Stimulated activated CD8-positive, alpha-beta memory T cell treated with anti-CD3 and anti-CD28 coated beads, Interleukin-7, amount 100 ng/mL, for 24 hours (primary cell): ENCODE measurements around the gene TRAF6.

Experiments used
- DNase-seq: peaks from one replicate; pipeline ENCODE4 v3.0.0-alpha.2; 2020; ENCODE audit warnings: low read depth

The TRAF6 gene

DNA sequence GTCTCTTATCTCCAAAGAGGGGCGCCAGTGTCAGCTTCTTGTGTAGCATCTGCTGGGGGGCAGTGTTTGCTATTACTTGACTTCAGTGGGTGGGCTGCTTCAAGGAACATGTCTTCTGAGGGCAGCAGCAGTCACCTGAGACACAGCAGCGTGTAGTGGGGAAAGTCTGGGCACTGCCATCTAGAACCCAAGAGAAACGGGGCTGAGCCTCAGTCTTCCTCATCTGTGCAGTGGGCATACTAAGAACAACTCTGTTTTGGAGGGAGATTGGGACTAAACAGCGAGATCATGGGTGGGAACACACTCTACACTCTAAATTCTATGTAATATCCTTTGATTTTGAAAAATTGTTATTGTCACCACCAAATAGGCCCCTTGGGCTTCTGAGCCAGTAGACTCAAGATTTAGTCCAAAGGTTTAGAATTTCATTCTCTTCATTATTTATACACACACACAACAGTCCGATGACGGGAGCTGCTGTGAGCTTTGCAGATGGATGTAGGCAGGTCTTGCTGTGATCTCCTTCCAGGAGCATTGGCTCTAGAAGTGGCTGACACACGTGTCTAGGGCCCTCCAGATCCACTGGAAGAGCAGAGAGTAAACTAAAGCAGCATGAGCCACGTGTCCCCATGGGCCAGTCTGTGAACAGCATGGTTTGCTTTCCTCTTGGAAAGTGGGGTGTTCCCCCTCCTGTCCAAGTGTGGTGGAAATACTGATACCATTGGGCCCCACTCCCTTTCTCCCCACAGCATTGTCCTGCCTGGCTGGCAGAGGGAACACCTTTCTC is 51.8 kb downstream of the TRAF6 start:
- DNase-seq, result no peak

DNA sequence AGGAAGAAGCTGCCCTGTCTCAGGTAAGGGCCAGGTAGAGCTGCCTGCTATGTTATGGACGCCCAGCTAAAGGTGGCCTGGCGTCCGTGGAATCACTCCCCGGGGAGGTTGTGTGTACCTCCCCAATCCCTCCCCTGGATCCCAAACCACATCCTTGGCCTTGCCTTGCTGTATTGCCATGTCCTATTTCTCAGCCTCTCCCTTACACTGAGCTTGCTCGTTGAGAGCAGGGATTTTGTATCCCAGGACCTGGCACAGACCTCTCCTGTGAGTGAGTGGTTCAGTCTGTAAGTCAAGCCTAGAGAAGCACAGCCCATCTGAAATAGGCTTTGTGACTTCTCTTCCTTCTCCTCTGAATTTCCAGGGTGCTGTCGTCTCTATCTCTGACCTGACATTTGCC is 53.9 kb downstream of the TRAF6 start:
- no peak for DNase-seq

- DNase-seq, result no peak
Measured at GRCh38 chr11:36455658-36456111, 54.4 kb downstream of the TRAF6 start.

DNA sequence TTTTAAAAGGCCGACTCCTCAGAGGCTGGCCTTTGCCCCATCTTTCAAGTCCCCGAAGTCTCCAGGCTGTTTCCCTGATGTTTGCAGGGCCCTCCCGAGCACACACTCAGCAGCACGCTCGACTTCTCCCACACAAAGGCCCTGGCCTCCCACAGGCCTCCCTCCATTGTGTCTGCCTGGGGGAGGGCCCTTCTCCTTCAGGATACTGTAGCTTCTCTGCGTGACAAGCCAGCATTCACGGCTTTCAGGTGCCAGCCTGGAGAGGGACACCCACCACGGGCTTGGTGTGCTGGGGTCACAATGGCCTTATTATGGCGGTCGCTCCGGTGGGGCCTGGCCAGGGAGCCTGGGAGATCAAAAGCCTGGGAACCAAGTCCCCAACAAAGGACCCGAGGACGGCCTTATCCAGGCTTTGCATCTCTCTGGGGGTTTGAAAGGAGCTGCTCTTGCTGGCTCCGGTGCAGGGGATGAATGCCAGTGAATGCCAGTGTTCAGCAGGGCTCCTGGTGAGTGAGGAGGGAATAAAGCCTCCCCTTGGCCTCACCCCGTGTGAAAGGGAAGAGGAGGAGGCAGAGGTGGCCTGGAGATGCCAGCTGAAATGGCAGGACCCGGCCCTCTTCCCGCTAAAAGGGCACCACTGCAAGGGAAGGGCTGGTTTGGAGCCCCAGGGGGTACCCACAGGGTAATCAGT is 55.0 kb downstream of the TRAF6 start:
- DNase-seq, result no peak

GRCh38 chr11:36454551-36454940 is 55.5 kb downstream of the TRAF6 start:
- no peak for DNase-seq

DNA sequence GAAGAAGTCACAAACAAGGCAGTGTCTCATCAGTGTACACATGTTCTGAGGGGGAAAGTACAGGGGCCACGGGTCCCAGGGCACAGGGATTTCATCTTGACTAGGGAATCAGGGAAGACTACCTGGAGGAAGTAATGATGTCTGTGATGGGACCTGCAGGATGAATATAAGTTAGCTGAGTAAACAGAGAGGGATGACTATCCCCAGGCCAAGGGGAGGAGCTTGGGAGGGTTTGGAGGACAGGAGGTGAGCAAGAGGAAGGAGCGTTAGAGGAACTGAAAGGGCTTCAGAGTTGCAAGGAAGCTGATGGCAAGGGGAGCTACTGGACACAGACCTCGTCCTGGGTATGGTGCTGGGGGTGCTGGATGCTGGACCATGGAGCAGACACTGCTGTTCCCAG is 56.4 kb downstream of the TRAF6 start:
- DNase-seq, result no peak

DNA sequence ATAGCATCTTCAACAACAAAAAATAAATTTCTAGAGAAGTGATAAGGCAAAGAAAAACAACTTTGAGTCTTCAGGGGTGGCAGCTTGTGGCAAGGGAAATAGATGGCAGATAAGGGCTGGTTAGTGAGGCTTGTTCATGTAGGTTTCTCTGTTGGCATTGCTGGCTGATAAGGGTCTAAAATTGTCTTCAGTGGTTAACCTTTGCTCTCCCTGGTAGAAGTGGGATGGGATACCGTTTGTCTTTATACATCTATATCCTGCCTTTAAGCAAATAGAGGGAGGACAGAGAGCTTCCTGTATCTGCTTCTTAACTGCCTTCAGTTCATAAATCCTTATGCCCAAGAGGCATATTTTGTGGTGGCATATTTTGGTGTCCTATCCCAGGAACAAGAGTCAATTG is 57.1 kb downstream of the TRAF6 start:
- DNase-seq, result no peak

DNA sequence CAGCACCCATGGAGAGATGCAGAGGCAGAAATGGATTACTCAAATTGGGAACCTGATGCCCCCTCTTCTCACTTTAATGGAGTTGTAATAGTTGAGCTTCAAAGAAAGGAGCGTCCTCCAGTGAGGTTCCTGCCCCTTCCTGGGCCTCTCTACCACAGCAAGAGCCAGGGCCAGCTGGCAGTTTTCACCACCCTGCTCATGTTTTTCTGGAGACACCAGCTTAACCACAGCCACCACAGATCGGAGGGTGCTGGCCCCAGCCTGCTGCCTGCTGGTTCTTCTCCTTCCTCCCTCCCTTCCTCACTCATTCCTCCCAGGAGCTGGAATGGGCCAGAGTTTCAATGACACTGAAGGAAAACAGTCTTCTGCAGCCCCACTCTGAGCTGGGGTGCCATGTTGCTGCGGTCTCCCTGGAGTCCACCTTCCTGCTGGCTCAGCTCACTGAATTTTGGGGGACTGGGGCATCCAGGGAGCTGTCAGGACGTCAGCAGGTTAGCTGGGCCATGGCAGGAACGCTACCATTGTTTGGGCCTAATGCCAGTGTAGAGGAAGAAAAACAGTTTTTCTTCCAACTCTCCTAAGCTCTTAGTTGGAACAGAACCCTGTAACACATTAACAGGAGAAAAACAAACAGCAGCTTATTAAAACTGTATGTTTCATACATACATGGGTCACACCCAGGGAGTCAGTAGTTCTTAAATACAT is 57.7 kb downstream of the TRAF6 start:
- no peak for DNase-seq

DNA sequence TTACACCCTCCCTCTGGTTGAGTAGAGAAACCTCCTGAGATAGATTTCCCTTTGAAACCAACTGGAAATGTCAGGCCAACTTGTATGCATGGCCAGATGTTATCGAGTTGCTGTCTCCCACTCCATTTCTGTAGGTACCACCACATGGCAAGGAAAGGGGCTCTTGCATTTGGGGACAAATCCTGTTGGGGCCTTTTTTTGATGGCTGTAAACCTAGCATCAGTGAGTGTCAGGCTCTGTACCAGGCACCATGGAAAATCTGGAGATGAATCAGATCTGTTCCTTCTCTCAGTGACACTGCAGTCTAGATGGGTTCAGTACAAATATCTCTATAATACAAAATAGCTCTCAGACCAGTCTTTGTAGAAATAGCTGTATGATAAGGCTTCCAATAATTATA is 58.4 kb downstream of the TRAF6 start:
- no peak for DNase-seq

- DNase-seq, result no peak
Measured at GRCh38 chr11:36451045-36451444, 59.0 kb downstream of the TRAF6 start.

- no peak for DNase-seq
Measured at GRCh38 chr11:36450110-36450572, 59.9 kb downstream of the TRAF6 start.

DNA sequence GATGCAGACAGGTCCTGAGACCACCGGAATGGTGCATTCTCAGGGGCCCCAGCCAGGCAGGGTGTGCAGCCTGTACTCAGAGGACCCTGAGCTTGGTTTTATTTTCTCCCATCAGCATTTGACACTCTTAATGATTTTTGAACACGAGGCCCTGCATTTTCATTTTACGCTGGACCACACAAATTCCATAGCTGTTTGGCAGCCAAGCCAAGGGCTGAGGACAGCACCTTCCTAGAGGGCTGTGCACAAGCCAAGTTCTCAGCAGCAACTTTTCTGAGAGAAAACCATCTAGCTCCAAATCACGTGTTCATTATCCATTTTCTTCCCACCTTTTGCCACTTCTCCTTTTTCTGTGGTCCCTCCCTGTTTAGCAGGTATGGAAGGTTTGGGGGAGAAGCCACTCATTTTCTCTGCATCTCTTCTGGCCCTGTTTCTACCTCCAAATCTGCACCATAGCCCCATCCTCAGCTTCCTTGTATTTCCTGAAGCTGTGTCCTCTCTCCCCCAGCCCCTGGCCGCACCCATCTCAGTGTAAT is 60.4 kb downstream of the TRAF6 start:
- DNase-seq, result no peak

GRCh38 chr11:36447947-36448346 is 62.1 kb downstream of the TRAF6 start:
- DNase-seq, result no peak

DNA sequence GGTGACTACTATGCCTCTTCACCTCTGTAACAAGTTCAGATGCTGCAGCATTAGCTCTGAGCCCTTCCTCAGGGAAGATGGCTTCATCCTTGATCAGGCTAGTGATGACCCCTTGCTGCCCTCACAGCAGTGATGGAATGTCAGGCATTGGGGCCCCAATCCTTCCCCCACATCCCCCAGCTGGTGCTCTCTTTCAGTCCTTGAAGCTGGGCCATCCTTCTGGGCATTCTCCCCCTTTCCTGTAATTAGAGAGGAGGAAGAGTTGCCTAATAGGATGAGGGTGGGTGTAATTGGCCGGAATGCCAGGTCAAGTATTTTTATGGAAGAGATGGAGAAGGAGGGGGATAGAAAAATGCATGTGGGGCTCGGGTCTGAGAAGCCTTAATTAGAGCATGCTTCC is 62.6 kb downstream of the TRAF6 start:
- no peak for DNase-seq

DNA sequence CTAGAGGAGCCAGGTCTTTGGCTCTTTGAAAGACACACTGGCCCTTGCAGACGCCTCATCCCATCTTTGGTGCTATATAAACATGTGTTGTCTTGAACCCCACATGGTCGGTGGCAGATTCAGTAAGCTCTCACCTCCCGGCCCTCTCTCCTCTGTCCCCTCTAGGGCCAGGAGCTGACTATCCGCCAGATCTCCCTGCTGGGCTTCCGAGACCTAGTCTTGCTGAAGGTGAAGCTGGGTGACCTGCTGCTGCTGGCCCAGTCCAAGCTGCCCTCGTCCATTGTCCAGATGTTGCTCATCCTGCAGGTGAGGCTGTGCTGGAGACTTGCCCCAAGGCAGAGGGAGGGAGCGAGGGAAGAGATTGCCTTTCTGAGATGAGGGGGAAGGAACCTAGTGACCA is 63.9 kb downstream of the TRAF6 start:
- DNase-seq, result no peak

DNA sequence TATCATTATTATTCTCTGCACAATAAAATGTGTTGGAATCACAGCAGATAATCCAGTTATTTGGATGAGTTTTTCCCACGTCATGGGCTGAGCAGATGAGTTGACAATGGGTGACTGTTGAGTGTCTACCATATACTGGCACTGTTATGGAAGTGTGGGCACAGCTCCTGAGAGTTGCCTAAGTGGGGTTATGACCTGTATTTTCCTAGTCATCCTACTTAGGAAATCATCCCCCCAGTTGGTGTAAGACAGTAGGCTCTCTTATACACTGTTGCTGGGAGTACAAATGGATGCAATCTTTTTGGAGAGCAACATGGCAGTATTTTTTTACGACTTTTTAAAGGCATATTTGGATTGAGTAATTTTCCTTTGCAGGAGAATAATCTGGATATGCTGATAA is 66.4 kb downstream of the TRAF6 start:
- no peak for DNase-seq

- DNase-seq, result no peak
Measured at GRCh38 chr11:36441610-36442208, 68.4 kb downstream of the TRAF6 start.

DNA sequence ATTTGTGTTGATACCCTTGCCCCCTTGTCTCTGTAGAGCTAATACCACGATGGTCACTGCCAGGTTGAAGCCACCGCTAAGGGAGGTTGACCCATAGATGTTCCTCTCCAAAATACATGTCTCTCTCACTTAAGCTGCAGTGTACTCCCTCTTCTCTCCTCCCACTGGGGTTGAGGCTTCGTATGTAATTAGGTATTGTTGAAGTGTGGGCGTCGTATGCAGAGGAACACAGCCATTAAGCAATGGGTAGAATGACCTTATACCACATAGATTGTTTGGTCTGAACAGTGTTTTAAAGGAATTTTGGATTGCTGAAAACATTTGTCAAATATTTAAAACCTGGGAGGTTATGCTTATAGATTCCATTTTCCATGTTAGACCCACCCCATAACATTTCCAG is 71.9 kb downstream of the TRAF6 start:
- DNase-seq, result no peak

DNA sequence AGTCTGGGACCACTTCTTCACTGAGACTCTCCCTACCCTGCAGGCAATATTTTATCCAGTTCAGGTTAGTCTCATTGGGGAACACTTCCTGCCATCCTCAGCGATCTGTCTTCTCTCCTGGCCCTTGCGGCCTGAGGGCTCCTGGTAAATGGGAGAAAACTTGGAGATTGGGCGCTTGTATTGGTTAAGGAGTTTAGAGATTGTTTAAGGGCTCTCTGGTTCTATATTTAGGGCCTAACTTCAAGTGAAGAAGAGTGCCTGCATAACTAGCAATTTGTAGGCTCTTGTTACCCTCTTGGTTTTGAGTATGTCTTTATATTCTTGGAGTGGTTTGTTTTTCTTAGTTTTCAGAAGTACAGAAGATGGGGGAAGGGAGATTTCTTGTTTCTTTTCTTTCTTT is 72.7 kb downstream of the TRAF6 start:
- no peak for DNase-seq
